K562 (cell line): ENCODE data around the gene C16orf92. TPM values are rescaled to one million over a fixed set of nuclear protein-coding genes. Genes with fewer than 3 reads are reported as not detected.

Experiments
- CC2D1A ChIP-seq: fragments of 450-650 bp; IDR thresholded peaks from 2 replicates; pipeline ENCODE4 v1.6.1; 2017; ENCODE audit warnings: mild to moderate bottlenecking
- E2F3 ChIP-seq: fragments of 250-450 bp; sonication (Bioruptor Pico); IDR thresholded peaks from 2 replicates; pipeline ENCODE4 v1.4.0; 2020; ENCODE audit warnings: mild to moderate bottlenecking
- HDAC1 ChIP-seq, 2 experiments: fragments of 450-650 bp; IDR thresholded peaks; 2 replicates each; pipeline ENCODE4 v1.6.1; 2016 to 2017; ENCODE audit warnings: inconsistent platforms in 1 of 2, mild to moderate bottlenecking in 1 of 2, moderate library complexity in 1 of 2
- MYBL2 ChIP-seq, 2 experiments: fragments of 450-650 bp in 1 of 2; sonication (generic) in 1 of 2; formaldehyde crosslinking in 1 of 2; IDR thresholded peaks; 2 replicates each; pipeline versions ENCODE4 v1.6.1 to v1.8.1; 2017 to 2022; ENCODE audit warnings: borderline replicate concordance in 1 of 2, inconsistent platforms in 1 of 2, low read depth in 1 of 2, mild to moderate bottlenecking in 1 of 2, missing genetic modification reagents in 1 of 2, moderate library complexity in 1 of 2
- RBFOX2 ChIP-seq: fragments of 200-400 bp; formaldehyde crosslinking; IDR thresholded peaks from 2 replicates; pipeline ENCODE4 v1.6.1; 2017; ENCODE audit warnings: low read depth, mild to moderate bottlenecking, low read length, moderate library complexity
- TRIM28 ChIP-seq: fragments of 450-650 bp; IDR thresholded peaks from 2 replicates; pipeline ENCODE4 v1.6.1; 2017
- ZBTB2 ChIP-seq: fragments of 450-650 bp; IDR thresholded peaks from 2 replicates; pipeline ENCODE4 v1.6.1; 2016; ENCODE audit warnings: antibody characterized with exemption
- ZNF263 ChIP-seq: sonication (generic); formaldehyde crosslinking; IDR thresholded peaks from 2 replicates; pipeline ENCODE4 v1.8.0; 2022; ENCODE audit warnings: mild to moderate bottlenecking, missing genetic modification reagents, borderline replicate concordance
- ZNF347 ChIP-seq: fragments of 450-650 bp; formaldehyde crosslinking; IDR thresholded peaks from 2 replicates; pipeline ENCODE4 v1.4.0; 2020; ENCODE audit warnings: low read depth, mild to moderate bottlenecking, moderate library complexity
- polyA plus RNA-seq, 8 experiments: library from polyadenylated mRNA; depleted of rRNA in 4 of 8; stranded (reverse) in 5 of 8; unstranded in 3 of 8; fragments of >200 nt; fragmentation: Nextera tagmentation in 2 of 8; fragmentation: Illumina TruSeq in 1 of 8; extraction: Ambion mirVana in 2 of 8; extraction: Trizol in 1 of 8; gene quantifications; 2 replicates each; pipeline versions ENCODE4 v1.2.1 to v1.2.3, GENCODE V29; 2011 to 2014; ENCODE audit warnings: inconsistent platforms in 1 of 8, missing spikeins in 1 of 8
- total RNA-seq, 7 experiments: library from RNA; depleted of rRNA in 6 of 7; stranded (reverse); fragments of >200 nt in 6 of 7; fragmentation: Illumina TruSeq in 2 of 7; extraction: Trizol in 2 of 7; gene quantifications; 2 replicates each; pipeline versions ENCODE4 v1.2.1 to v1.2.3, GENCODE V29; 2011 to 2021; ENCODE audit warnings: low replicate concordance in 1 of 7
- TF ChIP-seq, protein P1 (sequence below), 2 experiments: fragments of 450-650 bp; formaldehyde crosslinking in 1 of 2; IDR thresholded peaks; 2 replicates each; pipeline versions ENCODE4 v1.4.0 to v1.6.1; 2014 to 2020; ENCODE audit warnings: mild to moderate bottlenecking in 2 of 2, borderline replicate concordance in 1 of 2, low read depth in 1 of 2
- TF ChIP-seq, protein P2 (sequence below): fragments of 450-650 bp; formaldehyde crosslinking; IDR thresholded peaks from 2 replicates; pipeline ENCODE4 v1.4.0; 2020; ENCODE audit warnings: mild to moderate bottlenecking, moderate library complexity

Gene C16orf92
- total and polyA plus RNA-seq, 9 of the 15 experiments (the other 6 are each of a cell fraction or from before 2014, with no cell fraction given), result not detected

DNA sequence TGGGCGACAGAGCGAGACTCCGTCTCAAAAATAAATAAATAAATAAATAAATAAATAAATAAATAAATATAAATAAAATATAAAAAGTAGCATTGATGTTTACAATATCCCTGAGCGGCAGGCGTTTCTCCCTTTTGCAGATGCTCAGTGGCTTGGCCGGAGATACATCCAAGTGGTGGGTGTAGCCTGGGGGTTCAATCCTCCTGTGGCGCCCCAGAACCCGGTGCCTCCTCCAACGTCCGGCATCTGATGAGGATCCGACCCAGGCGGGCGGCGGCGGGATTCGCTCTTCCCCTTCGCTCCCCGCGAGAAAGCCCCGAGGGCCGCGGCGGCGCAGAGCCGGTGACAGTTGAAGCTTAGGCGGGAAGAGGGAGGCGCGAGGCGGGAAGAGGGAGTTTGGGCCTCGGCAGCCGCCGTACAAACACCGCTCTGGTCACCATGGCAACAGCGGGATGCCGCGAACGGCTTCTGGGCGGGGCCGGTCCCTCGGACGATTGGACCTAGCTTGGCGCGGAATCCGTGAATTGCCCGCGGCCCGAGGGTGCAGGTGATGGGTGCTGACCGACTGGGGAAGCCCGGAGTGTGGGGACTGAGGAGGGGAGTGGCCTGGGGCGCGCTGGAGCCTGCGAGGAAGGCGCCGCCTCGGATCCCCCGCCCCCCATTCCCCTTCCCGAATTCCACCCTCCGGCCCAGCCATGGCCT, 29.8 kb downstream of the C16orf92 start (continued):
- TF ChIP-seq, protein P1, sequence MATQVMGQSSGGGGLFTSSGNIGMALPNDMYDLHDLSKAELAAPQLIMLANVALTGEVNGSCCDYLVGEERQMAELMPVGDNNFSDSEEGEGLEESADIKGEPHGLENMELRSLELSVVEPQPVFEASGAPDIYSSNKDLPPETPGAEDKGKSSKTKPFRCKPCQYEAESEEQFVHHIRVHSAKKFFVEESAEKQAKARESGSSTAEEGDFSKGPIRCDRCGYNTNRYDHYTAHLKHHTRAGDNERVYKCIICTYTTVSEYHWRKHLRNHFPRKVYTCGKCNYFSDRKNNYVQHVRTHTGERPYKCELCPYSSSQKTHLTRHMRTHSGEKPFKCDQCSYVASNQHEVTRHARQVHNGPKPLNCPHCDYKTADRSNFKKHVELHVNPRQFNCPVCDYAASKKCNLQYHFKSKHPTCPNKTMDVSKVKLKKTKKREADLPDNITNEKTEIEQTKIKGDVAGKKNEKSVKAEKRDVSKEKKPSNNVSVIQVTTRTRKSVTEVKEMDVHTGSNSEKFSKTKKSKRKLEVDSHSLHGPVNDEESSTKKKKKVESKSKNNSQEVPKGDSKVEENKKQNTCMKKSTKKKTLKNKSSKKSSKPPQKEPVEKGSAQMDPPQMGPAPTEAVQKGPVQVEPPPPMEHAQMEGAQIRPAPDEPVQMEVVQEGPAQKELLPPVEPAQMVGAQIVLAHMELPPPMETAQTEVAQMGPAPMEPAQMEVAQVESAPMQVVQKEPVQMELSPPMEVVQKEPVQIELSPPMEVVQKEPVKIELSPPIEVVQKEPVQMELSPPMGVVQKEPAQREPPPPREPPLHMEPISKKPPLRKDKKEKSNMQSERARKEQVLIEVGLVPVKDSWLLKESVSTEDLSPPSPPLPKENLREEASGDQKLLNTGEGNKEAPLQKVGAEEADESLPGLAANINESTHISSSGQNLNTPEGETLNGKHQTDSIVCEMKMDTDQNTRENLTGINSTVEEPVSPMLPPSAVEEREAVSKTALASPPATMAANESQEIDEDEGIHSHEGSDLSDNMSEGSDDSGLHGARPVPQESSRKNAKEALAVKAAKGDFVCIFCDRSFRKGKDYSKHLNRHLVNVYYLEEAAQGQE (IDR thresholded peaks at IDR 0.05; ENCODE audit: borderline replicate concordance), result no peak
- TF ChIP-seq, protein P1 (CRISPR knock-in tag; IDR thresholded peaks at IDR 0.05; ENCODE audit: low read depth), result peak; percentile 39; the same call in 1 of the 2 replicates
- peak; percentile 27; the same call in 1 of the 2 replicates for TF ChIP-seq ZBTB2
- no peak for TF ChIP-seq ZNF347
- peak; percentile 89 for TF ChIP-seq MYBL2 (IDR thresholded peaks at IDR 0.05; ENCODE audit: low read depth)
- TF ChIP-seq MYBL2 (CRISPR knock-in tag; IDR thresholded peaks at IDR 0.05; ENCODE audit: borderline replicate concordance), result peak; percentile 51; the same call in 1 of the 2 replicates
- 0 out of 2 replicates have a peak, but pooled peaks have one; percentile 31 for TF ChIP-seq TRIM28
- peak; percentile 80 for TF ChIP-seq ZNF263 (CRISPR knock-in tag)
- peak; percentile 100 for TF ChIP-seq E2F3
- TF ChIP-seq HDAC1 (IDR thresholded peaks at IDR 0.05), result peak in 1 of 2 experiments; percentile 89; a peak in 2 of 4 replicates
- TF ChIP-seq, protein P2, sequence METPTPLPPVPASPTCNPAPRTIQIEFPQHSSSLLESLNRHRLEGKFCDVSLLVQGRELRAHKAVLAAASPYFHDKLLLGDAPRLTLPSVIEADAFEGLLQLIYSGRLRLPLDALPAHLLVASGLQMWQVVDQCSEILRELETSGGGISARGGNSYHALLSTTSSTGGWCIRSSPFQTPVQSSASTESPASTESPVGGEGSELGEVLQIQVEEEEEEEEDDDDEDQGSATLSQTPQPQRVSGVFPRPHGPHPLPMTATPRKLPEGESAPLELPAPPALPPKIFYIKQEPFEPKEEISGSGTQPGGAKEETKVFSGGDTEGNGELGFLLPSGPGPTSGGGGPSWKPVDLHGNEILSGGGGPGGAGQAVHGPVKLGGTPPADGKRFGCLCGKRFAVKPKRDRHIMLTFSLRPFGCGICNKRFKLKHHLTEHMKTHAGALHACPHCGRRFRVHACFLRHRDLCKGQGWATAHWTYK (CRISPR knock-in tag), result no peak
- no peak; the same call in 1 of the 2 replicates for TF ChIP-seq CC2D1A
- peak; percentile 86 for TF ChIP-seq RBFOX2
